Mesenchymal stem cell (in vitro differentiated cells and primary cell): ENCODE results near the gene LIMS1.

Source experiments
- DNase-seq: peaks from one replicate; pipeline ENCODE4 v3.0.0-alpha.2; 2013
- H2AFZ ChIP-seq: one replicate; pipeline ENCODE4 v1.6.1; 2013; ENCODE audit warnings: low read depth, mild to moderate bottlenecking, control low read depth, inconsistent platforms, low read length, moderate library complexity
- H2AK5ac ChIP-seq: 2 replicates; pipeline ENCODE4 v1.6.1; 2013; ENCODE audit warnings: low read length, moderate library complexity, mild to moderate bottlenecking, inconsistent platforms; ENCODE audit not compliant: severe bottlenecking
- H2BK120ac ChIP-seq: one replicate; pipeline ENCODE4 v1.6.1; 2013; ENCODE audit warnings: low read depth, mild to moderate bottlenecking, inconsistent platforms, low read length, moderate library complexity
- H2BK12ac ChIP-seq, 2 experiments: one replicate each; pipeline ENCODE4 v1.6.1; 2013; ENCODE audit warnings: inconsistent platforms in 2 of 2, low read length in 2 of 2, mild to moderate bottlenecking in 2 of 2, moderate library complexity in 2 of 2, control low read depth in 1 of 2
- H2BK15ac ChIP-seq: one replicate; pipeline ENCODE4 v1.6.1; 2013; ENCODE audit warnings: mild to moderate bottlenecking, low read depth, inconsistent platforms; ENCODE audit not compliant: poor library complexity, severe bottlenecking
- H2BK5ac ChIP-seq: 2 replicates; pipeline ENCODE4 v1.6.1; 2013; ENCODE audit warnings: low read depth, mild to moderate bottlenecking, low read length, control low read depth, inconsistent platforms; ENCODE audit not compliant: poor library complexity, severe bottlenecking
- H3K14ac ChIP-seq, 2 experiments: one replicate each; pipeline ENCODE4 v1.6.1; 2013; ENCODE audit warnings: inconsistent platforms in 2 of 2, low read length in 2 of 2, control low read depth in 1 of 2, mild to moderate bottlenecking in 1 of 2, moderate library complexity in 1 of 2
- H3K18ac ChIP-seq, 2 experiments: one replicate each; pipeline ENCODE4 v1.6.1; 2013; ENCODE audit warnings: inconsistent platforms in 2 of 2, low read length in 2 of 2, control low read depth in 1 of 2, low read depth in 1 of 2, mild to moderate bottlenecking in 1 of 2
- H3K23ac ChIP-seq, 2 experiments: one replicate each; pipeline ENCODE4 v1.6.1; 2013; ENCODE audit warnings: inconsistent platforms in 2 of 2, low read length in 2 of 2, mild to moderate bottlenecking in 2 of 2, moderate library complexity in 2 of 2, control low read depth in 1 of 2
- H3K27ac ChIP-seq: 2 replicates; pipeline ENCODE4 v1.5.1; 2013; ENCODE audit warnings: mild to moderate bottlenecking, moderate library complexity, low read length, control low read depth, inconsistent platforms; ENCODE audit not compliant: poor library complexity, severe bottlenecking
- H3K27me3 ChIP-seq, 2 experiments: 2 replicates each; pipeline versions ENCODE4 v1.6.1 to v1.7.0; 2013; ENCODE audit warnings: low read length in 2 of 2, mild to moderate bottlenecking in 2 of 2, moderate library complexity in 2 of 2, control low read depth in 1 of 2, inconsistent platforms in 1 of 2; ENCODE audit not compliant: control insufficient read depth in 1 of 2, insufficient read depth in 1 of 2
- H3K36me3 ChIP-seq, 2 experiments: 2 replicates each; pipeline versions ENCODE4 v1.6.1 to v1.7.0; 2013; ENCODE audit warnings: low read length in 2 of 2, control low read depth in 1 of 2, inconsistent platforms in 1 of 2, low read depth in 1 of 2, mild to moderate bottlenecking in 1 of 2; ENCODE audit not compliant: insufficient read depth in 2 of 2, control insufficient read depth in 1 of 2
- H3K4ac ChIP-seq, 2 experiments: one replicate each; pipeline ENCODE4 v1.6.1; 2013; ENCODE audit warnings: inconsistent platforms in 2 of 2, low read length in 2 of 2, mild to moderate bottlenecking in 2 of 2, moderate library complexity in 2 of 2, control low read depth in 1 of 2, low read depth in 1 of 2
- H3K4me1 ChIP-seq: 2 replicates; pipeline ENCODE4 v1.6.1; 2013; ENCODE audit warnings: low read depth, low read length, control low read depth; ENCODE audit not compliant: control insufficient read depth, insufficient read depth
- H3K4me2 ChIP-seq: 2 replicates; pipeline ENCODE4 v1.6.1; 2013; ENCODE audit warnings: low read length, mild to moderate bottlenecking, inconsistent platforms; ENCODE audit not compliant: poor library complexity, severe bottlenecking
- H3K4me3 ChIP-seq, 2 experiments: 2 replicates each; pipeline versions ENCODE4 v1.5.1 to v1.7.0; 2013; ENCODE audit warnings: low read length in 2 of 2, mild to moderate bottlenecking in 2 of 2, control low read depth in 1 of 2, low read depth in 1 of 2; ENCODE audit not compliant: insufficient read depth in 1 of 2
- H3K79me1 ChIP-seq: replicated peaks from 2 replicates; pipeline ENCODE4 v1.6.1; 2013; ENCODE audit warnings: mild to moderate bottlenecking, control low read depth, low read length, inconsistent platforms; ENCODE audit not compliant: poor library complexity, severe bottlenecking
- H3K9ac ChIP-seq: 2 replicates; pipeline ENCODE4 v1.7.0; 2013; ENCODE audit warnings: mild to moderate bottlenecking, low read length, moderate library complexity
- H3K9me3 ChIP-seq: 2 replicates; pipeline ENCODE4 v1.7.0; 2013; ENCODE audit warnings: mild to moderate bottlenecking, low read length; ENCODE audit not compliant: control insufficient read depth
- H4K8ac ChIP-seq: one replicate; pipeline ENCODE4 v1.6.1; 2013; ENCODE audit warnings: inconsistent platforms, mild to moderate bottlenecking, low read length, moderate library complexity
- H4K91ac ChIP-seq: one replicate; pipeline ENCODE4 v1.6.1; 2013; ENCODE audit warnings: mild to moderate bottlenecking, low read length, inconsistent platforms
- WGBS: methylation state at CpG from one replicate; pipeline ENCODE4 v1.1.7; 2013; ENCODE audit warnings: mixed read lengths; 5-methylcytosine and 5-hydroxymethylcytosine counted together

The LIMS1 gene

DNA sequence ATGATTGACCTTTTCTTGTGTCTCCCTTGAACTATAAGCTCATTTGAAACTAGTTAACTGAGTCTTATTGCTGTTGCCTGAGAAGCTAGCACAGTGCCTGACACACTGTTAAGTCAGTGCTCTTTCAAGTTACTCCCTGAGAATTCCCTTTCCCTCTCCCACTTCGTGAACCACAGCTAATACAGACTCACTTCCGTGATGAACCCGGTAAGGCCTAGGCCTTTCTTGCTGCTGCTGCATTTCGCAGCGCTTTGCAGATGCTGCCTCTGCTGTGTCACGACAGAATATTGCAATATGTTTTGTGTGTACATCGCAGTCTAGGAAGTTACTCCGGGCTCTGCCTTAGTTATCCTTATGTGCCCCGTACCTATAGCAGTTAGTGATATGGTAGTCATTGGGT lies 42.8 kb downstream of the LIMS1 start:
- H2AK5ac ChIP-seq = peak overlapping the region; percentile 4
- H3K4me3 ChIP-seq = no peak overlapping the region
- 81% methylated on average over 9 of the region's 9 CpGs for WGBS
- H3K36me3 ChIP-seq = no peaks in the 10 kb centered on the region
- H3K79me1 ChIP-seq = no peaks in the 10 kb centered on the region
- H2BK120ac ChIP-seq = no peak overlapping the region
- no peak overlapping the region for H2BK15ac ChIP-seq
- H2AFZ ChIP-seq = no peak overlapping the region
- peak overlapping the region; percentile 34 to 83 for H3K18ac ChIP-seq
- peak overlapping the region; percentile 34 to 99 for H2BK12ac ChIP-seq
- peak overlapping the region in 1 of 2 experiments; percentile 23 for H3K14ac ChIP-seq
- peak overlapping the region; percentile 36 to 72 for H3K4ac ChIP-seq
- no peak overlapping the region for H4K8ac ChIP-seq
- H4K91ac ChIP-seq = peak overlapping the region; percentile 71
- H3K27ac ChIP-seq = peak overlapping the region; percentile 28
- peak overlapping the region; percentile 26 for H3K9ac ChIP-seq
- H3K9me3 ChIP-seq = no peaks in the 10 kb centered on the region
- H3K4me1 ChIP-seq = peaks cover 26% of the 10 kb centered on the region
- H3K4me2 ChIP-seq = no peak overlapping the region
- no peak overlapping the region for H3K23ac ChIP-seq
- no peak for DNase-seq
- no peaks in the 10 kb centered on the region for H3K27me3 ChIP-seq
- no peak overlapping the region for H2BK5ac ChIP-seq

DNA sequence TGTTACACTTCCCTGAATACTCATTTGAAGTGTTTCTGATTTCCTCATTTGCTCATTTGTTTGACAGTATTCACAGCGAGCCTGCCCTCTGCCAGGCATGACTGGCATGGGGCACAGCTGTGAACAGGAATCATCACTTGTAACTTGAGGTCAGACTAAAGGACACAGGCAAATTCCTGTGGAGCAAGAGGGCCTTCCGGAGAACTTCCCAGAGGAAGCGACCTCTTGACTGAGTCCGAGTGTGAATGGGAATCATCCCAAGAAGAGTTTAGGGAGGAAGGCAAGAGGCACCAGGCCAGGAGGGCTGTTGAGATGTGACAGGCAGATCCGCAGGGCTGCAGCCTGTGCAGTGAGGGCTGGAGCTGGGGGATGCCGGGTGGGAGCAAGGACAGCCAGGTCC lies 45.4 kb downstream of the LIMS1 start:
- H3K27ac ChIP-seq = peak overlapping the region; percentile 94
- H3K27me3 ChIP-seq = no peaks in the 10 kb centered on the region
- H2BK15ac ChIP-seq = peak overlapping the region; percentile 98
- 0% methylated on average over 5 of the region's 6 CpGs for WGBS
- H3K18ac ChIP-seq = peak overlapping the region; percentile 78 to 95
- H2AK5ac ChIP-seq = peak overlapping the region; percentile 94
- peak overlapping the region; percentile 21 for H3K9ac ChIP-seq
- H2BK12ac ChIP-seq = peak overlapping the region; percentile 30 to 54
- no peaks in the 10 kb centered on the region for H3K79me1 ChIP-seq
- peak overlapping the region; percentile 91 for H4K91ac ChIP-seq
- peak overlapping the region; percentile 94 for H4K8ac ChIP-seq
- peak overlapping the region; percentile 1 for H2BK120ac ChIP-seq
- DNase-seq = peak; percentile 85
- H2AFZ ChIP-seq = no peak overlapping the region
- H3K4me1 ChIP-seq = peaks cover 24% of the 10 kb centered on the region
- no peaks in the 10 kb centered on the region for H3K36me3 ChIP-seq
- peak overlapping the region in 1 of 2 experiments; percentile 55 for H3K4ac ChIP-seq
- peak overlapping the region; percentile 32 for H3K4me2 ChIP-seq
- peak overlapping the region; percentile 68 for H2BK5ac ChIP-seq
- no peaks in the 10 kb centered on the region for H3K9me3 ChIP-seq
- H3K14ac ChIP-seq = no peak overlapping the region
- peak overlapping the region in 1 of 2 experiments; percentile 46 for H3K4me3 ChIP-seq
- no peak overlapping the region for H3K23ac ChIP-seq

DNA sequence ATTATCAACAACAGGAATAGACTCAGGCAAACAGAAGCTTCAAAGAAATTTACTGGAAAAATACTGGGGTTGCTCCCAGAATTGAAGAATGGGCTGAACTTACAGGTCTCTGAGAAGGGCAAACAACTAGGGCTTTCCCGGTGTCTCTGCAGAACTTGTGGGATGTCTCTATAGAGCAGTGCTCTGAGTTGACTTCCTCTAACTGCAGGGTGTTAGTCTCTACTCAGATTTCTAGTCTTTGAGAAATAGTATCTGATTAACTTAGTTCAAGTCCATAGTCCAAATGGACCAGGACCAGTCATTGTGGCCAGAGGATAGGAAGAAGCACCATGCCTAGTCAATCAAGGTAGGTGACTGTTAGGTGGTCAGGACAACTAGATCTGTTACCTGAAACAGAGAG lies 45.8 kb downstream of the LIMS1 start:
- Histone ChIP-seq H4K8ac (peak overlapping the region; percentile 94), H3K36me3 (no peaks in the 10 kb centered on the region), H3K4me3 (peak overlapping the region in 1 of 2 experiments; percentile 46), H3K9me3 (no peaks in the 10 kb centered on the region), H3K18ac (peak overlapping the region; percentile 95 to 98), H3K23ac (no peak overlapping the region), H2AFZ (no peak overlapping the region), H4K91ac (peak overlapping the region; percentile 91), H3K9ac (peak overlapping the region; percentile 21), H2BK15ac (no peak overlapping the region), H3K14ac (peak overlapping the region in 1 of 2 experiments; percentile 9), H3K4ac (peak overlapping the region; percentile 7 to 97), H3K4me1 (peaks cover 27% of the 10 kb centered on the region), H3K27me3 (no peaks in the 10 kb centered on the region), H3K79me1 (no peaks in the 10 kb centered on the region), H3K27ac (peak overlapping the region; percentile 94), H2AK5ac (peak overlapping the region; percentile 94), H2BK120ac (peak overlapping the region; percentile 1), H2BK5ac (peak overlapping the region; percentile 68), H2BK12ac (peak overlapping the region; percentile 30 to 98), H3K4me2 (peak overlapping the region; percentile 32)
- WGBS = 48% methylated on average over 1 of the region's 1 CpG
- DNase-seq = no peak

DNA sequence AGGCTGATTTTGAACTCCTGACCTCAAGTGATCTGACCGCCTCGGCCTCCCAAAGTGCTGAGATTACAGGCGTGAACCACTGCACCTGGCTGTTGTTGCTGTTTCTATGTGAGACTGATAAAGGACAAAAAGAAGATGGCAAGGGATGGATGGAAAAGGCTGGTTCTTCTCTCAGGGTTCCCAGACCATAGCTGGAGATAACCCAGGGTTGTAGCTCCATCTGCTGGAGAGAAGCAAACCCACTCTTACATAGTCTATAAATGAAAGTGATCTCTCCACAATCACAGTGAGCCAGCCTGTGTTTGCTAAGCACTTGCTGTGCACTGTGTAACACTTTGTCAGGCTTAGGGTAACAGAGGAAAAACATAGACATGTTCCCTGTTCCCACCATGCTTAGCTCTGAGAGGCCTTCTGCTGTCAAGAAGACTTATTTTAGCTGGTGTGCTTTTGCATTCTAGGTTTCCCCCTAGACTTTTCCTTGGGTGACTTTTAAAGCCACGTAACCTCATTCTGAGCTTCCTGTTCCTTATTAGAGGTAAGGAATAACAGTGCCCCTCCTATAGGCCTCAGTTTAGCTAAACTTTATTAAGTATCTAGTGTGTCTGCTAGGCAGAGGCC lies 49.7 kb downstream of the LIMS1 start:
- Histone ChIP-seq H3K4me3 (peak overlapping the region in 1 of 2 experiments; percentile 56), H3K14ac (no peak overlapping the region)
- WGBS = 33% methylated on average over 3 of the region's 4 CpGs

More for the DNA sequence above, 49.7 kb downstream of the LIMS1 start:
- Histone ChIP-seq H3K27me3 (no peaks in the 10 kb centered on the region), H3K27ac (peak overlapping the region; percentile 58), H2AFZ (no peak overlapping the region), H2BK5ac (no peak overlapping the region), H3K36me3 (no peaks in the 10 kb centered on the region), H4K91ac (peak overlapping the region; percentile 78), H2BK120ac (peak overlapping the region; percentile 73), H3K79me1 (no peaks in the 10 kb centered on the region), H2AK5ac (peak overlapping the region; percentile 5), H3K4me1 (peaks cover 33% of the 10 kb centered on the region), H3K9me3 (no peaks in the 10 kb centered on the region), H4K8ac (peak overlapping the region; percentile 81), H3K4ac (no peak overlapping the region), H2BK12ac (peak overlapping the region in 1 of 2 experiments; percentile 69), H3K18ac (peak overlapping the region; percentile 34 to 71), H2BK15ac (no peak overlapping the region), H3K9ac (peak overlapping the region; percentile 64), H3K4me2 (no peak overlapping the region), H3K23ac (no peak overlapping the region)
- peak; percentile 89 for DNase-seq
